ENCODE results near the gene IFT122.

IFT122 gene

DNA sequence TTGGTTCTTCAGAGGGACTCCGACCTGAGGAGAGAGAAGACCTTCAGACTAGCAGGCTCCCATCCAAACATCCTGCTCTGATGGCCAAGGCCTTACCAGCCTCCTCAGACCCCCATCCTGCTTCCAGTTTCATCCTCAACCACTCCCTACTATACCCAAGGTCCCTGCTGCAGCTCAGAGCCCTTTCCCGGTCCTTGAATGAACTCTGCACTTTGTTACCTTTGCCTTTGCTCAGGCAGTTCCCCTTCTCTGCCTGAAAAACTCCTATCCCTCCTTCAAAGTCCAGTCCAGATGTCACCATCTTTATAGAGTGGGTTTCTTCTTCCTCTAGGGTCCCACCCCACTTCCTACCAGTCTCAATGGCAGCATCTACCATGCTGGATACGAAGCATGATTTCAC, 24.6 kb upstream of the IFT122 start:
- DNase-seq: no peak

DNA sequence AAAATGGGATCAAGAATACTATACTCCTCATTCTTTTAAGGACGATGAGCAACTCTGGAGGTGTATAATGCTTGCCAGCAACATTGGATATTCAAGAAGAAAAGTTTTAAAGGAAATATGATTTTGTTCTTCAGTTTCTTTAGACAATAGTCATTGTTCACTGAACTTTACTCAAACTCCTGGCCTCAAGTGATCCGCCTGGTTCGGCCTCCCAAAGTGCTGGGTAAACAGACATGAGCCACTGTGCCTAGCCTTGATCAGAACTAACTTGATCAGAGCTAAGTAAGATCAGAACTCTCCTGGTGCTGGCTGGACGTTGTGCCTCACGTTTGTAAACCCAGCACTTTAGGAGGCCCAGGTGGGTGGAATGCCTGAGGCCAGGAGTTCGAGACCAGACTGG, 24.2 kb upstream of the IFT122 start:
- no peak for DNase-seq

DNA sequence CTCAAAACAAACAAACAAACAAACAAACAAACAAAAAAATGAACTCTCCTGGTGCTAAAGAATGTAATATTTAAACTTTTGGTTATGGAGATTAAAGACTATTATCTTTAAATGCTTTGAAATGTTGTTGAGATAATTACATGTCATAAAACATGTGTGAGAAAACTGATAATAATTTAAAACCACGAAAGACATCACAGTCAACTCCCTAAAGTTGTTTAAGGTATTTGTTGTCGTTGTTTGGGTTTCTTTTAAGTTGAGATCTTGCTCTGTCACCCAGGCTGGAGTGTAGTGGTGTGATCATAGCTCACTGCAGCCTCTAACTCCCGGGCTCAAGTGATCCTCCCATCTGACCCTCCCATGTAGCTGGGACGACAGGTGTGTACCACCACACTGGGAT, 23.6 kb upstream of the IFT122 start:
- no peak for DNase-seq

DNA sequence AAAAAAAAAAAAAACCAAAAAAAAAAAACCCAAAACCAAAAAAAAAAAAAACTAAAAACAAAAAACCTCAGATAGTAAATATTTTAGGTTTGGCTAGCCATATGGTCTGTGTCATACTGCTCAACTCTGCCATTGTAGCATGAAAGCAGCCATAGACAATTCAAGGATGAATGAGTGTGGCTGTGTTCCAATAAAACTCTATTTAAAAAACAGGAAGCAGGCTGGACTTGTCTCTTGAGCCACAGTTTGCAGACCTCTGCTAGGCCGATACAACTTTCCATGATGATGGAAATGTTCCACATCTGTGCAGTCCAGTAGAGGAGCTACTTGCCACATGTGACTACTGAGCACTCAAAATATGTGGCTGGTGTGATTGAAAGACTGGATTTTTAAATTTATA, 22.7 kb upstream of the IFT122 start:
- DNase-seq: no peak

DNA sequence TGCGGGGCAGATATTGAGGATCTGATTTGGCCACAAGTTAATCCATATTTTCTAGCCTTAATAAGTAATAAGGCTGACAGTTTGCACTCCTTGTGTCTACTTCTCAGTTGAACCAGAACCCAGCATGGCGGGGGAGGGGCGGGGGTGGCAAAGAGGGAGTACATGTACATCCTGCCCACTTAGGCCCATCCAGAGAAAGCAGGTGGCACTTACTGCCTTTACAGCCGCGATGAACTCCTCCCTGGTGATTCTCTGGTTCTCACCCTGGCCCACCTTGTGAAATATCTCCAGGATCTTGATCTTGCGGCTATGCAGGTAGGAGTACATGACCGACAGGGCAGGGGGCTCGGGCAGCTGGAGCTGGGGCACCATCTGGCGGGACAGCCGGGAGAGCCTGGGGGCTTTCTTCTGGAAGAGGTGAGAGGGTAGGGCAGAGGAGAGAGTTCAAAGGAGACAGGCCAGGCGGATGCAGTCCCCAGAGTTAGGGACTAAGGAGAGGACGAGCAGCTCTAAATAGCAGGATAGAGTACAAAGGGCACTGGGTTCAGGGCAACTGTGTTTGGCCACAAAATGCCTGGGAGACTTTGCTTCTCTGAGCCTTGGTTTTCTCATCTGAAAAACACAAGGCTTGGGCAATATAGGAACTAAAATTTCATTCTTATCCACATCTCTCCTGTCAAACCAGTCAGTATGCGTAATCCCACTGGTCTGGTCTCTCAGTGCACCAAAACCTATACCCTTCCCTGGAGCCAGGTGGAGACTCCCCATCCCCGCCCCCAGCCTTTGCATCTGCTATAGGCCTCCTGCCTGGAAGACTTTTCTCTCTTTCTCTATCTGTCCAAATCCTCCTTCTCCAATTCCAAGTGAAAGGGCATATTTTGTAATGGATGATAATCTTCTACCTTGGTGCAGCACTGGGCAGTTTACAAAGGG, 21.7 kb upstream of the IFT122 start:
- no peak for DNase-seq

DNA sequence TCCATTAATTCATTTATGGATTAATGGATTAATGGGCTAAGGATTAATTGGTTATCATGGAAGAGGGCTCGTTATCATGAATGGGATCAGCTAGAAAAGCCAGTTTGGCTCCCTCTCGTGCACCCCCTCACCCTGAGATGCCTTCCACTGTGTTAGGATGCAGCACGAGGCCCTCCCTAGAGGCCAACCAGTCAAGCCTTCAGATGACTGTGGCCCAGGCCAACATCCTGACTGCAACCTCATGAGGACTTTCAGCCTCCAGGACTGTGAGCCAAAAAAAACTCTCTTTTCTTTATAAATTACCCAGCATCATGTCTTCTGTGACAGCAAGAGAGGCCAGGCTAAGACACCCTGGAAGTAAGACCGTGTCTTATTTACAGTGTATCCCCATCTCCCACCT, 20.5 kb upstream of the IFT122 start:
- no peak for DNase-seq

DNA sequence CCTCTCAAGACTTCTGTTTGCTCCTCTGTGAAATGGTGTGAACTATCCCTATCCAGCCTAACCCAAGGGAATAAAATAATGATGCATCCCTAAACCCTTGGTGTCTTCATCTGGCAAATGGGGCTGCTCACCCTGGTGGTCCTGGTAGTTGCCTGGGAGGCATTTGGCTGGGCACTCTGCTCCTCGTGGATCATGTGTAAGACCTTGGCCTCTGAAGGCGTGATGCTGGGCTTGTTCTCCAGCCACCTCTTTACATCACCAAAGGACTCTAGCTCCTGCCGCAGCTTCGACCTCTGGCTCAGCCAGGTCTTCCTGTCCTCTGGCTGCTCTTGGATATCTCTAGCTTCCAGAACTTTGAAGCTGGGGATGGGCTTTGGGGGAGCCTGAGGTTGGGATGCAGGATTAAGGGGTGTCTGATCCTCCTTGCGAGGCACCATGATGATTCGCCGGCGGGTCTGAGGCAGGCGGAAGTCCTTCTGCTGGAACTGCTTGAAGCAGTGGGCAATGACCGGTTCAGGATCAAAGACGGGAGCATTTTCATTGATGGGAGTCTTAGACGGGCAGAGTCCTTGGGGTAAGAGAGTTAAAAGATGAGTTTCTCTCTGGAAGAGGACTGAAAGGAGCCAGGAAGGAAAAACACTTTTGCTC, 18.7 kb upstream of the IFT122 start:
- no peak for DNase-seq

DNA sequence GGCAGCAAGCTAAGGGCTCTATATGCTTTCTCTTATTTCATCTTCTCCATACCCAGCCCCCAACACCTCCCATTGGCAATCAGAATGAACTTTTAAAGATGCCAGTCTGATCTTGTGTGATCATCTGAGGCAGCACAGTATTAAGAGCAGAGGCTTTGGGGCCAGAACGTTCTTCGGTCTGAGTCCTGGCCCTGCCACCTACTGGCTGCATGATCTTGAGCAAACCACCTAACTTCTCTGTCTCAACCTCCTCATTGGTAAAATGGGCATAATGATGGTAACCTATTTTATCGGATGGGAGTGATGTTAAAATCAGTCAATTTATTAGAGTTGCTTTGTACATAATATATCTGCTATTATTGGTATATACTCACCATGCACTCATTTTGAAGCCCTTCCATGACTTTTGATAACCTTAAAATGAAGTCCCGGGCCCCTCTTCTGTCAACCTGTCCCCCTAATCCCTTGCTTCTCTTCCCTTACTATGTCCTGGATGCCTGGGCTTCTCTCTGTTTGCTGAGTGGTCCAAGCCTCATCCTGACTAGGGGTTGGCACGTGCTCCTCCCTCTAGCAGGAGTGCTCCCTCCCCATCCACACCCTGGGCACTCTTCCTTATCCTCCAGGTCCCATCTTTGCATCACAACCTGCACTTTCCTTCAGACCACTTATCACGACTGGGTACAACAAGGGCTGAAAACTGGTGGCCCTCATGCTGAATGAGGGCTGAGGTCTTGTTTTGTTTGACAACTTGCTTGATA, 17.9 kb upstream of the IFT122 start:
- no peak for DNase-seq

DNA sequence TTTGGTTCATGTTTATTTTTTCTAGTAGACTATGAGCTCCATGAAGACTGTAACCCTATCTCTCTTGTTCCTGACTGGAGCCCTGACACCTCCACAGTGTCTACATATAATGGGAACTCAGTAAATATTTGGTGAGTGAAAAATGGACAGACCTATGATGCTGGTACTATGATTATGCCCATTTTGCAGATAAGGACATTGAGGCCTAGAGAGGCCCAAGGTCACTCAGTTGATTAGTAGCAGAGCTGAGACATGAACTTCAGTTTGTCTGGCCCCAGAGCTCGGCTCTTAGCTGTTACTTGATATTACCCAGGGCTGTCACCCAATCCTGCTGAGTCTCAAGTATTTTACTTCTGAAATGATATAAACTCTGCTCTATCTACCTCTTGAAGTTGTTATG, 17.1 kb upstream of the IFT122 start:
- DNase-seq: no peak

DNA sequence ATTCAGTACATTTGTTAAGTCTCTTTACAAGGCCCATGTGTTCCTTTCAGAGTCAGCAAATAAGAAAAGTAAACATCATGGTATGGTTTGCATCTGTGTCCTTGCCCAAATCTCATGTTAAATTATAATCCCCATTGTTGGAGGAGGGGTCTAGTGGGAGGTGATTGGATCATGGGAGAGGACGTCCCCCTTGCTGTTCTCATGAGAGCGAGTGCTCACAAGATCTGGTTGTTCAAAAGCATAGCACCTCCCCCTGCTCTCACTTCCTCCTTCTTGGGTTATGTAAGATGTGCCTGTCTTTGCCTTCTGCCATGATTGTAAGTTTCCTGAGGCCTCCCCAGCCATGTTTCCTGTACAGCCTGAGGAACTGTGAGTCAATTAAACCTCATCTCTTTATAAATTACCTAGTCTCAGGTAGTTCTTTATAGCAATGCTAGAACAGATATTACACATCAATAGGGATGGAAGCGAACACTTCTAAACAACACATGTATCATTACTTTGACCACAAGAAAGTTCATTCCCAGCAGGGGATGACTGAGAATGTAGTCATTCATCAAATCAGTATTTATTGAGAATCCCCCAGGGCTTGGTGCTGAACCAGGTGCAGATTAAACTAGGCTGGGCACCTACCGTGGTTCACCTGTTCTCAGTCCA, 15.7 kb upstream of the IFT122 start:
- no peak for DNase-seq

DNA sequence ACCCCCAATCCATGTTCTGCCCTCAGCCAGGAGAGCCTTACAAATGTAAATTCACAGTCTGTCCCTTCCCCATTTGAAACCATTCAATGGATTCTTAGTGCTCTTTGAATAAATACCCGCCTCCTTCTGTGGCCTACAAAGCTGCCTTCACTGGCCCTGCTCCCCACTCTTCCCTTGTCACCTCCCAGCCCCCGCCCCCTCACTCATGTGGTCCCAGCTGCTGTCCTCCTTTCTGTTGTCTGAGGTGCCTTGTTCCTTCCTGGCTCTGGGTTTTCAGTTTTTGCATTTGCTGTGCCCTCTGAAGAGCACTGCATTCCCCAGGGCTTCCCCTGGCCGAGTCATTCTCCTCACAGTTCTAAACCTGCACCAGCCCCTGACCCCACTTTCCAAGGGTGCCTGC, 14.8 kb upstream of the IFT122 start:
- no peak for DNase-seq

DNA sequence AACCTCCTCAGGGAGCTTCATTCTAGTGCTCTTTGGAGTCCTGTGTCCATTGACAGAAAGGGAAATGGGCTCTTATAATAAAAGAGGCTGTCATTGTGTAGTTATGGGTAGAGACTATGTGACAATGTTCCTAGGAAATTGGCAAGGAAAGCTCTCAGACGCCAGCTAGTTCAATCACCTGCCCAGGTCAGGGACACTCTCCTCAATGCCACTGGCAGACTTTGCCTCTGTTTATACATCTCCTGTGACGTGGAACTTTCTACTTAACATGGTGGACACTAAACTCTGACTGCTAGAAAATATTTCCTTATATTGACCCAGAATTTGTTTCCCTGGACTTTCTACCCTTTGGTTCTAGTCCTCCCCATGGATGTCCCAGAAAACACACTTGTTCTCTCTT, 14.4 kb upstream of the IFT122 start:
- no peak for DNase-seq

DNA sequence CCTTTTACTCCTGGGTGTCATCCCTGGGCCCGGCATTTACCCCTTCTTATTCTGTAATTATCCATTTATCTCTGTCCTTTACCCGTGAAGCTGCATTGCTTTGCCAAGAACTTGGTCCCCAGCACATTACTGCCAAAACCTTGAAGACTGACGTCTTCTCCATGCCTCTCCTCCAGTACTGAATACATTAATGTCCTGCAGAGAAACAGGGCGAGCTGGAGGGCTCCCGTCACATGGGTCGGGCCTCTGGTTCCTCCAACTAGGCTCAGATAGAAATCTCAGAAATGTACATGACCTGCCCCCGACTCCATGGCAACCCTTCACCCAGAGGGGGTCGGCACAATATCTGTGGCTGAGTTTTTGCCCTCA, 12.0 kb upstream of the IFT122 start:
- DNase-seq: no peak

DNA sequence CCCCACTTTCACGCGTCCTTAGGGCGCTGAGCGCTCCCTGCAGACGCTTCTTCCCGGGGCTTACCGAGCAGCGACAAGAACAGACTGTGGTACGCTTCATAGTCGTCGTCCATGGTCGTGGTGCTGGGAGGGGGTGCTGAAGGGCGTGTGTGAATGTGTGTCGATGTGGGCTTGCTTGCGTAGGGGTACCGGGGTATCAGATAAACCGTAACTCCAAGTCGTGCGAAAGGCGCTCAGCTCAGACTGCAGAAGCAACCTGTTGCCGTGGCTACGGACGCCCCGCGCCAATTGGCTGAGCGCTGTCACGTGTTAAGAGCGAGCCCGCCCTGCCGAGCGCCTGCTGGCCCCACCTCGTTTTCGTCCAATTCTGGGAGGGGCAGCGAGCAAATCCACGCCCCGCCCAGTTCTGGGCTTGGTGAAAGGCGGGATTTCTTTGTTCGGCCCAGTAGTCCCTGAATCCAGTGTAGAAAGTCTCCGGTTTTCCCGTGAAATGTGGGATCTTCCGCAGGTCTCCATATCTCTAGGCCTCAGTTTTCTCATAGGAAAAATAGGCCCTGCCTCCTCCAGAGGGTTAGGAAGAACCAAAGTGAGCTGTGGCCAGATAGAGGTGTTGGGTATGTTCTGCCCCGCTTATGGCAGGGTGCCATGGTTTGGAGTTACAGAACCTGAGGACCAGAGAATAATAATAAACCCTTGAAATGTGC, 11.5 kb upstream of the IFT122 start, which contains the start of gene EFCAB12:
TSS of gene EFCAB12 (minus strand) at position 261 of the 704 bp plus-strand sequence. CDS start at position 113, 148 bp downstream.
- DNase-seq: peak; percentile 81

DNA sequence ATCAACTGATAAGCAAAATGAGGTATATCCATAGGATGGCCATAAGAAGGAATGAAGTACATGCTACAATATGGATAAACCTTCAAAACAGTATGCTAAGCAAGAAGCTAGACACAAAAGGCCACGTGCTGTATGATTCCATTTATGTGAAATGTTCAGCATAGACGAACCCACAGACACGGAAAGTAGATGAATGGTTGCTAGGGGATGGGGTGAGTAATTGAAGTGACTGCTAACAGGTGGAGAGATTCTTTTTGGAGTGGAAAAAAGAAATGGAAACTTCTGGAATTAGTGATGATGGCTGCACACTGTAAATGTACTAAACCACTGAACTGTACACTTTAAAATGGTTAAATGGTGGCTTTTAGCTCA, 11.0 kb upstream of the IFT122 start:
- DNase-seq: no peak

DNA sequence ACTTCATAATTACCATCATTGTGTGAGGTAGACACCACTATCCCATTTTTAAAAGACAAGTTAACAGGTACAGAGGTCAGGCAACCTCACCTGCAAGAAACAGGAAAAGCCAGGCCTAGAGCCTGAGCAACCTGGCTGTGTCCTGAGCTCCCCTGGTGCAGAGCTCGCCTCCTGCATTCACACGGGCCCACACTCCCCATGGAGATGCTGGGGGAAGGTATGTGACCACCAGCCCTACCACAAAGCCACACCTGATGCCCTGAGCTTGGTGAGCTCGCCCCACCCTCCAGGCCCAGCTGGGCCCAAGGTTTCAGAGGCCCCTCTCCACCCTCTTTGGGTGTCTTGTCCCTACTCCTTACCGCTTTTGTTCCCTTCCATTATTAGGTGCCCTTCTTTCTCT, 10.4 kb upstream of the IFT122 start:
- no peak for DNase-seq

DNA sequence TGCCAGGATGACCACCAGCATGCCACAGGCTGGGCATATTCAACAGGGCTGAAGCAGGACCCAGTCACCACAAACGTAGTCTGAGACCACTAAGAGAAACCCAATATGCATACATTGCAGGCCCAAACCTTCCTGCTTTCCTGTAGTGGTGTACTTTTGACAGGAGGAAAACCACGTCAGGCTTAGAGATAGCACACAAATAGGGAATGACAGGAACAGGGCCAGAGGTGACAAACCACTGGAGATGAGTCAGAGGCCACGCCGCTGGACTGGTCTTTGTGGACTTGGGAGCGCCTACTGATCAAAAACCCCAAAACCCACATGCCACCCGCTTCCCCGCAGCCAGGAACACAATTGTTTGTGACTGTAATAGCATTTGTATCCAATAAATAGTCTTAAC, 8.0 kb upstream of the IFT122 start:
- DNase-seq: no peak

DNA sequence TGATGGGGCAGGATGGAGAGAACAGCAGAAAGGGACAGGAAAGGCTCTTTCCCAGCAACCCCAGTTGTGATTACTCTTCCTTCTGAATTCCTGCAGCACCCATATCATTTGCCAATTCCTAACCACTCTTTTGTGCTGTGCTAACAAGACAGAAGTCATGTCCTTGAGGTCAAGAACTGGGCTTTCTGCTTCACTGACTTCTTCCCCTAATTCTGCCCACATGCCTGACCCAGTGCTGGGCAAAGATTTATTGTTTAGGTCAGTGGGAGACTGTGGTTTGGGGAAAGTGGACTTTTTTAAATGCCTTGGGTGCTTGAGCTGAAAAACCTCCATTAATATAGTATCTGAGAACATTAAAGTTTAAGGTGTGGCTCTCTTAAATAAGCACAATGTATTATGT, 7.4 kb upstream of the IFT122 start:
- no peak for DNase-seq

DNA sequence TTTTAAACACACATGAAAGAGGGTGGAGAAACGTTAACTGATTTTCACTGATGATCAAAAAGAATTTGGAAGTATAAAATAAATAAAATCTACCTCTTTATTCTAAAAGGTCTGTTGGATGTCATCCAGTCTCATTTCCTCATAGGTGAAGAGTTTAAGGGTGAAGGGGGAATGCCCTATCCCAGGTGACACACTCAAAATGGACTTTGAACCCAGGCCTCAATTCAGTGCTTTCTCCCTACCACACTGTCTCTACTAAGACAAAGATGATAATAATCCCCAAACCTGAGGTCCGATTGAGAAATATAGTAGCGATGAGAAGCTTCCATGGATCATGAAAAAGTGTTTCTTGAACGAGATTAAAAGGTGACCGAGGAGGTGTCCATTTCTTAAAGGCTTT, 6.5 kb upstream of the IFT122 start:
- DNase-seq: no peak

DNA sequence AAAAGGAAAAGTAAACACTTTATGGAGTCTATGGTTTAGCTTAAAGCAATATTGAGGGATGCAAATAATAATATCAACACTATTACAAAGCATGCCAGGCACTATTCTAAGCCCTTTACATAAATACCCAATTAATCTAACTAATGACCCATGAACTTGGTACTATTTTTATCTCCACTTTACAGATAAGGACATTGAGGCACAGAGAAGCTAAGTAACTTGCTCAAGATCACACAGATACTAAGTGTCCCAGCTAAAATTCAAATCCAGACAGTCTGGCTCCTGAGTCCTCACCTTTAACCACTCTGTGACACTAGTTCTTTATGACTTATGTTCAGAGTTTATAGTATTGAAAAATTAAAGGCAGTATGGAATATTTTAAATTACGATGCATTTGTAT, 5.9 kb upstream of the IFT122 start:
- no peak for DNase-seq

DNA sequence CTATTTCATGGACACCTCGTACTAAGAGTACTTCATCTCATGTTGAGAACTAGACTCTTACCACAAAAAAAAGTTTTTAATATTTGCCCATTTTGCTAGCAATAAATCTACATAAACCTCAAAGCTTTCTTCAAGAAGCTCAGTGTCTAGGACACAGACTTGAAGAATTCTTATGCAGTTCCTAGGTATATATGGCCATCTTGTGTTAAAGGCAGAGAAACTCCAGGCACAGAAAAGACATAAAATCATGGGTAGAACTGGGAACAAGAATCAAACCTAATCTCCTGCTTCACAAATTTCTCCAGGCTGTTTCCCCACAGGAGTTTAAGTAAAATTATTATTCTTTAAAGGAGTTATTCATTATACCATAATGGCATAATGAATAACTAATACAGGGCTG, 4.7 kb upstream of the IFT122 start:
- no peak for DNase-seq

DNA sequence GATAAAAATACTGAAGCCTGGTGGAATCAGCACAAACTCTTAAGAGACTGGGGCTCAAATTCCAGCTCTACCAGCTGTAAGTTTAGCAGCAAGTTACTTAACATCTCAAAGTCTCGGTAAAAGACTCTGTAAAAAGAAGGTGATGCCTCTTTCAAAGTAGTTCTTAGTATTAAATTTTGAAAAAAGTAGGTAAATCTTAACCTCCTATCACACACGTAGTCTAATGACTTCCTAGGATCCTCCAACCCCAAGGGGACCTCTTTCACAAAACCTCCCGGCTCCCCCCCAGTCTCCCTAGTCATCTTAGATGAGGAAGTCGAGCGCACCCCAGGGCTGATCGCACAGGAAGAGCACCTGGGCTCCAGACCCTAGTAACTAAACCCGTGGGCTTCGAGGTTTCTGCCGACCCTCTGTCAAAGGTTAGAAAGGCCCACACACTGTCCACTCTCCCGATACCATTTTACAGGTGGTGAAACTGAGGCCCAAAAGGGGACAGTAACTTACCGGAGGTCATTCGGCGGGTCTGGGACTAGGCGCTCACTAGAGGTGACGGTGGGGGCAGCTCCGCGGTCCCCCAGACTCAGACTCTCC, 703 bp upstream of the IFT122 start:
- DNase-seq: no peak
